Ecto neural progenitor cell (in vitro differentiated cells): ENCODE results near the gene AKR1C3.
"Not testable (repeated sequence)": the region's sequence is repeated elsewhere in the genome, so short reads cannot be mapped to it uniquely, and the experiment has no call there.

Experiments
- DNase-seq: peaks from one replicate; pipeline ENCODE4 v3.0.0-alpha.2; 2018; ENCODE audit warnings: low spot score

The AKR1C3 gene

DNA sequence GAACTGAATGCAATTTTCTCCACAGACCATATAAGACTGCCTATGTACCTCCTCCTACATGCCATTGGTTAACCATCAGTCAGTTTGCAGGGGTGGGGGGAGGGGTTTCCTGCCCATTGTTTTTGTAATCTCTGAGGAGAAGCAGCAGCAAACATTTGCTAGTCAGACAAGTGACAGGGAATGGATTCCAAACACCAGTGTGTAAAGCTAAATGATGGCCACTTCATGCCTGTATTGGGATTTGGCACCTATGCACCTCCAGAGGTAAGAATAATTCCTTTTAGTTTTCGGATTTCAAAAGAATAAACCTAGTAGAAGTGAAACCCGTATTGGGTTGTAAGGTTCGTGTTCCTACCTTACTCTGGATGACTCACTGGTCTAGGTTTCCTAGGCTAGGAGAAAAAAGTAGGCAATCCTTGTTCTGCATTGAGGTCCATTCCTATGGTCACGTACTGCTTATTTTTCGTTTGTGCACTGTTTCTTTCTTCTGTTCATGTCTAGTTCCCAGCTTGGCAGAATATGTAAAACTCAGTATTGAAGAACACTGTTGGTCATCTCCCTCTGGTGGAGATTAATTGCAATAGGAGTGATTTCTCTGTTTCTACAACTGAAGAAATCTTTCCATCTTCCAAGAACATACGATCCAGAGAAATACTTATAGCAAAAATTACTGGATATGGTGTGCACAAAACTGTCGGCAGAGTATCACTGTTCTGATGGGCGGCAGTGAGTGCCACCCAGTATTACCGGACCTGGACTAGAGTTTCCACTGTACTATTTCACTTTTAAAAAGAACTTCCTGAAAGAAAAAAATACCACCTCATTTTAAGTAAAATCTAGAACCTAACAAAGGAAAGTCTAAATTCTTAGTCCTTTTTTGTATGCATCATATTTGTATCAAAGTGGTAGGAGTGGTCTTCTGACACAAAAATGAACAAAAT, at the start of gene AKR1C3:
Gene AKR1C3, plus strand, starts transcription at position 150 of the 941 bp plus-strand sequence. Its CDS starts 31 bp downstream, at position 181.
- no peak for DNase-seq

GRCh38 chr10:5045095-5045494, 49.1 kb upstream of the AKR1C3 start:
- DNase-seq, result no peak

DNA sequence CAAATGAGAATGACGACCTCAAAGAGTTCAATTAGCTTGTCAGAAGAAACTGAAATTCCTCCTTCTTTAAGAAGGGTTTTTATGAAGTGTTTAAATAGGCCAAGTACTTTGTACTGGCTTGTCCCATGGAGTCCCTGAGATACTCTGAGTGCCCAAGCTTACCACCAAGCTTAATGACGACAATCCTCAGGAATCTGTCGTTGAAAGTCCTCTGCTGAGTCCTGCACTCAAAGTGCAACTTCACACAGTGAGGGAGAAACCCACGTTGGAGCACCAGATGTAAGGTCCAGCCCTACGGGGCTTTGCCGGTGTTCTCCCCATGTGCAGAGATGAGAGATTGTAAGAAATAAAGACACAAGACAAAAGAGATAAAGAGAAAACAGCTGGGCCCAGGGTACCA, 47.8 kb upstream of the AKR1C3 start:
- no peak for DNase-seq

- not testable (repeated sequence) for DNase-seq
Measured at GRCh38 chr10:5047055-5047454, 47.2 kb upstream of the AKR1C3 start.

GRCh38 chr10:5047912-5048628, 46.1 kb upstream of the AKR1C3 start:
- DNase-seq, result no peak

DNA sequence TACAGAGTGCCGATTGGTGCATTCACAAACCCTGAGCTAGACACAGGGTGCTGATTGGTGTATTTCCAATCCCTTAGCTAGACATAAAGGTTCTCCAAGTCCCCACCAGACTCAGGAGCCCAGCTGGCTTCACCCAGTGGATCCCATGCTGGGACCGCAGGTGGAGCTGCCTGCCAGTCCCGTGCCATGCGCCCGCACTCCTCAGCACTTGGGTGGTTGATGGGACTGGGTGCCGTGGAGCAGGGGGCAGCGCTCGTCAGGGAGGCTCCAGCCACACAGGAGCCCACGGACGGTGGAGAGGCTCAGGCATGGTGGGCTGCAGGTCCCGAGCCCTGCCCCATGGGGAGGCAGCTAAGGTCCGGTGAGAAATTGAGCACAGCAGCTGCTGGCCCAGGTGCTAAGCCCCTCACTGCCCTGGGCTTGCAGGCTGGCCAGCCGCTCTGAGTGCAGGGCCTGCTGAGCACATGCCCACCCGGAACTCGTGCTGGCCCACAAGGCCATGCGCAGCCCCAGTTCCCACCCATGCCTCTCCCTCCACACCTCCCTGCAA, 41.2 kb upstream of the AKR1C3 start:
- not testable (repeated sequence) for DNase-seq

DNA sequence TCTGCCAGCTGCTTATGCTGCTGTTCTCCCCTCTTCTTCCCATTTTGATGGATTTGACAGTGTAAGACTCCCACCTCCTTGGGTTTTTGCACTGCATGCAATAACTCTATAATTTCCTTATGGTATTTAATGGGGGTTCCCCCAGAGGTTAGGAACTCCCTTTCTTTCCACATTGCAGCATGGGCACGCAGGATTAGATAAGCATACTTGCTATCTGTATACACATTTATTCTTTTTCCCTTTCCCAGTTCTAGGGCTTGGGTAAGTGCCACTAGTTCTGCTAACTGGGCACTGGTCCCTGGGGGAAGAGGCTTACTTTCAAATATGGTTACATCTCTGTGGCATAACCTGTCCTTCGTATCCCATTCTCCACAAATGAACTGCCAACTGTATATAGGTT, 39.4 kb upstream of the AKR1C3 start:
- peak; percentile 1 for DNase-seq

DNA sequence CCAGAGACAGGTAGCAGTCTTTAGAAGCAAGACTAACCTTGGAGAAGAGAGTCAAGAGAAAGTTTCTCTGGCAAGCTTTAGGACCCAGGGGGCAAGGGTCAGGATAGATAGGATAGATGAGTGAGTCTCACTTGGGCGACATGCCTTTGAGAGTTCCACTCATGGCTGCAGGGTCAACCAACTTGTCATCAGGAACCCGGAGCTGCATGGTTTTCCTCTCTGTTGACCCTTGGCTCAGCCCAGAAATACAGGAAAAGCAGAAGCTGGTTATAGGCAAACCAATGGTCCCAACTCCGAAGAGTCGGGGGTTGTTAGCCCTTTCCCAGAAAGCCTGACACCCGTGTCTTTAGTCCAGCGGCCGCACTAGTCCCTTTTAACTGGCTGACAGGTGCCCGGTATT, 34.9 kb upstream of the AKR1C3 start:
- DNase-seq, result not testable (repeated sequence)

- DNase-seq, result not testable (repeated sequence)
Measured at GRCh38 chr10:5060791-5061190, 33.4 kb upstream of the AKR1C3 start.

GRCh38 chr10:5064656-5065055, 29.6 kb upstream of the AKR1C3 start:
- no peak for DNase-seq

DNA sequence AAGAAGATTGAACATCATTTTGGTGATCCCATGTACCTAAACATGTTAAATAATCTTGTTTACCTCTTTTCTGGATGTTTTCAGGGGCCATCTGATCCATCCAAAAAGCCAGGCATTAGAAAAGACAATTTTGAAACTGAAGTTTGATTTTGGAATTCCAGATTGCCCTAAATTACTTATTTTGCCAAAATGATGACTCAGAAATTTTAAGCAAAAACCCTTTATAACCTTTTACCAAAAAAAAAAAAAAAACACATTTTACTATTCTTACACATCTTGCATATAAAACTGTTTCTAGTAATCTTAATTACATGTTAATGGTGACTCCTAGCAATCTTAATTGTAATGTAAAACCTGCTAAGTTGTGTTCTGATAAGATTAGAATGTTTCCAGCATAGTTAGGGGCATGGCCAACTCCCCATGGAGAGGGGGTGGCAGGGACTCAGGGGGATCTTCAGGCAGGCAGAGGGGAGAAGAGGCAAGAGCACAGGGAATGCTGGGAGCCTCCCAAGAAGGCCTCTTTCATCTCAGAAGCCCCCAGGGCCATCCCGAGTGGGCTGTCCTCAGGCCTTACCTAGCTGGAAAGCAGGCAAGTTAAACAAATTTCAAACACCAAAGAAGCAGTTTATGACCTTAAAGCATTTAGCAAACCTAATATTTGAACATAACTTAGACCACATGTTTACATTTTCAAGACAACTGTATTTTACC, 25.8 kb upstream of the AKR1C3 start:
- no peak for DNase-seq

- no peak for DNase-seq
Measured at GRCh38 chr10:5070648-5071410, 23.4 kb upstream of the AKR1C3 start.

- DNase-seq, result peak; percentile 46
Measured at GRCh38 chr10:5071411-5072198, 22.6 kb upstream of the AKR1C3 start.

DNA sequence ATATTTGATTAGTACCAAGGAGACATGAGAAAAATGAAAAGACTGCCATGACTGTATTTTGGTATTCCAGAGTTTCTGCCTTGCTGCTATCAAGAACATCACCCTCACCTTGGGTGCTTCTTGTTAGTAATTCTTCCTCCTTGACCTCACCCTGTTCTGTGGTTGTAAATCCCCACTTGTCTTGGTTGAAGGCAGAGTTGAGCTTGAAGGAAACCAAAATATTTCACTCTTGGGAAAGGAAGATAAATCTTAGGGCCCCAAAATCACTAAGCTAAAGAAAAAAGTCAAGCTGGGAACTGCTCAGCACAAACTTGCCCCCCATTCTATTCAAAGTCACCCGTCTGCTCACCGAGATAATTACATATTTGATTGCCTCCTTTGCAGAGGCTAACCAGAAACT, 20.6 kb upstream of the AKR1C3 start:
- DNase-seq, result no peak

DNA sequence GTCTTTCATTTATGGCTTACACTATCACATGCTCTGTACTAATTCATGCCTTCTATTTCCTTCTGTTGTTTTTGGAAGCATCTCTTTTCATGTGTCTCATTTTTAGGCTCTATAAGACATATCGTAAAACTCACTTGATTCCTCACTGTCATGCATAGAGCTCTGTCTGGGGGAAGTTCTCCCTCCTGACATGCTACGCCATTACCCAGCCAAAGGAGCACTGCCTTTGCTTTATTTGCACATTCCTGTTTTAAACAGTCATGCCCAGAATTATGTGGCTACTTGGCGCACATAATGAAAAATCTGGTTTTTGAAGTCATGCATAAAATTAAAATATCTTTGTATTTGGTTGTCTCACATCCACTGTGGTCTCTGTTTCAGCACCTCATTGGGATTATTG, 17.6 kb upstream of the AKR1C3 start:
- no peak for DNase-seq

- no peak for DNase-seq
Measured at GRCh38 chr10:5078547-5079180, 15.6 kb upstream of the AKR1C3 start.

GRCh38 chr10:5079306-5079830, 14.8 kb upstream of the AKR1C3 start:
- DNase-seq, result no peak

DNA sequence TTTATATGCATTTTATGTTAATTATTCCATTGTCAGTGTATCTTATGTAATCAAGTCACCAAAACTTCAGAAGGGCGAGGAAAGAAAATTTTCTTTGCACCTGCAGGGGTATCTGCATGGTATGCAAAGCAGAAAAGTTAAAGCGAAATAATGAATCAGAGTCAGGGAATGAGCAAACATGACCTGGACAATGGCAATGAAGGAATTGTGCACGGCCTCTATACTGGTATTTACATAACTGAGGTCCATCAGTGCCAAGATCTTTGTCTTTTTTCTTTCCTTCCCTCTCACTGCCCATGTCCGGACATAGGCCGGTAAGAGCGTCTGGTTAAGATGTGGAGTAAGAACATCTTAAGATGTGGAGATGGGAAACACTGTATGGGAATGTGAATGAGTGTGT, 14.4 kb upstream of the AKR1C3 start:
- DNase-seq, result no peak

DNA sequence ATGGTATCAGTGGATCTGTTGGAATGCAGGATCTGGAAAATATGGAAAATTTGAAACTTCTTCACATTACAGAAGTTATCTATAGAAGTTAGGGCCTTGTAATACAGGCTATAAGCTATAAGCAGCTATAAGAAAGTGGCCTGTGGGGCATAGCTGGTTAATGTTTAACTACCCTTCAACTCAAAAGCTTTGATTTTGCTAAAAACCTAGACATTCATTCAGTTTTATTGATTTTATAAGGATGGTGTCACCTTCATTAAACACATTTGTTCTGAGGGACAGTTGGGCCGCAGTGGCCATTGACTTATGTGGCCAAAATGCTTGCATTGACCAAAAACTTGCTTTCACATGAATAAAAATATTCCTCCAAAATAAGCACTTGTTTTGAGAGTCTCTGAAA, 13.1 kb upstream of the AKR1C3 start:
- no peak for DNase-seq

DNA sequence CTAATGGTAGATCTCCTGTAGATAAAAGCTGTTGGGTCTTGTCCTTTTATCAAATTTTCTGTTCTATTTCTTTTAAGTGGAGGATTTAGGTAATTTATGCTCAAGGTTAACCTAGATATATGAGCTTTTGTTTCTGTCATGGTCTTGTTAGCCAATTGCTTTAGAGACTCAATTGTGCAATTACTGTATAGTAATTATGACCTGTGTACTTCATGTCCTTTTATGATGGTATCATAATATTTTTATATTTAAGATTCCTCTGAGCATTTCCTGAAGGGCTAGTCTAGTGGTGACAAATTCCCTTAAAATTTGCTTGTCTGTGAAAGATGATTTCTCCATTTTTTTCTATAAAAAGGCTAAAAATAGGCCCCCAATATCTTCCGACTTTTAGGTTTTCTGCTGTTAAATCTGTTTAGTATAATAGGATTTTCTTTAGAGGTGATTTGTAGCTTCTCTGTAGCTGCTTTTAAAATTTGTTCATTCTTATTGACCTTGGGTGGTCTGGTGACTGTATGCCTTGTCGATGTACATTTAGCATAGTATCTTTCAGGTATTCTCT, 5.4 kb upstream of the AKR1C3 start:
- DNase-seq, result no peak
